GM23248 (cell line): Measurements from ENCODE around the gene CDR2.

Experiments
- EZH2 ChIP-seq: fragments of 200-600 bp; sonication (generic); IDR thresholded peaks from 2 replicates; pipeline ENCODE4 v1.6.1; 2018; ENCODE audit warnings: antibody characterized with exemption, mild to moderate bottlenecking; ENCODE audit not compliant: insufficient read depth, poor library complexity, severe bottlenecking
- EZH2phosphoT487 ChIP-seq: fragments of 200-600 bp; sonication (generic); IDR thresholded peaks from 2 replicates; pipeline ENCODE4 v1.6.1; 2018; ENCODE audit warnings: antibody characterized with exemption, moderate library complexity, mild to moderate bottlenecking, low read depth; ENCODE audit not compliant: insufficient read depth

DNA sequence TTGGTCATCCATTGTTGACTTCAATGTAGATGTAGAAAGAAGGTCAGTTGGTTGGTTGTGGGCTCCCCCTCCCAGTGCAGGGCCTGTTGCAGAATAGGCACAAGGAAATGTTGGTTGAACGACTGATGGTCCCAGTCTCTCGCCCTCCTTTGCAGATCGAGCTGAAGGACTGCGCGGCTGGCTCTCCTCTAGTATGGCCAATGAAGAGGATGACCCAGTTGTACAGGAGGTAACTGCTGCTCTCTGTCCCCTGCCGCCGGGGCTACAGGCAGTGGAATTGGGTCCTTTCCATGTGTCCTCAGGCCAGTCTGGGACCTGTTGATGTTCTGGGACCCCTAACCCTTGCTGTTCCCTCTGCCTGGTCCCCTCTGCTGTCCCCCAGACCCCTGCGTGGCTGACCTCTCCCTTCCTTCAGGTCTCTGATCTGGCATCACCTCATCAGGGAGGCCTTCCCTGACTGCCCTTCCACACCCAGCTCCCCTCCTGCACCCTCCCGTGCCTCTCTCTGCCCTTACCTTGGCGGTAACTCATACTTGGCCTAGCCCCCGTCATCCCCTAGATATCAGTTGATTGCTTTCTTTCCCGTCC lies 71.5 kb downstream of the CDR2 start:
- no peak for TF ChIP-seq EZH2phosphoT487
- TF ChIP-seq EZH2 = no peak
